HFFc6 (cell line): ENCODE measurements around the gene FOXO6. TPM values are rescaled to one million over a fixed set of nuclear protein-coding genes. Genes with fewer than 3 reads are reported as not detected.

Source experiments
- DNase-seq: peaks from one replicate; pipeline ENCODE4 v3.0.0-alpha.2; 2018
- H3K27ac Mint-ChIP-seq: 2 replicates; pipeline ENCODE4 v1.8.0; 2020; ENCODE audit warnings: mild to moderate bottlenecking, mixed read lengths
- H3K27me3 Mint-ChIP-seq: 2 replicates; pipeline ENCODE4 v1.8.0; 2021; ENCODE audit warnings: mild to moderate bottlenecking, moderate library complexity, mixed read lengths; ENCODE audit not compliant: insufficient read depth
- H3K36me3 Mint-ChIP-seq: 2 replicates; pipeline ENCODE4 v1.8.0; 2021; ENCODE audit warnings: low read depth, mixed read lengths
- H3K4me1 Mint-ChIP-seq: 2 replicates; pipeline ENCODE4 v1.8.0; 2020; ENCODE audit warnings: low read depth, mixed read lengths
- H3K4me3 Mint-ChIP-seq: 2 replicates; pipeline ENCODE4 v1.8.0; 2020; ENCODE audit warnings: mild to moderate bottlenecking, moderate library complexity, mixed read lengths
- H3K9me3 Mint-ChIP-seq: 2 replicates; pipeline ENCODE4 v1.8.0; 2020; ENCODE audit warnings: mild to moderate bottlenecking, mixed read lengths
- CTCF ChIP-seq: fragments of 200-600 bp; sonication (generic); IDR thresholded peaks from 2 replicates; pipeline ENCODE4 v1.5.0; 2021; ENCODE audit warnings: antibody characterized with exemption, mild to moderate bottlenecking
- total RNA-seq, 6 experiments: library from RNA; stranded (reverse); fragmentation: NEBNext Ultra II Directional; extraction: Animal tissue kit (Norgen Biotek cat#: 25700); gene quantifications; 2 replicates in 1 of 6; 3 replicates in 5 of 6; pipeline ENCODE4 v1.2.3, GENCODE V29; 2021

Gene FOXO6
- total RNA-seq, 6 experiments from 2014 or later = 0.07 to 0.08 TPM; not detected in 4

- Mint-ChIP-seq H3K9me3 (no peaks in the 10 kb centered on the region), H3K27me3 (peaks cover 7% of the 10 kb centered on the region), H3K27ac (peak overlapping the region; percentile 82), H3K4me1 (peaks cover 21% of the 10 kb centered on the region), H3K4me3 (no peak overlapping the region), H3K36me3 (no peaks in the 10 kb centered on the region)
- peak; percentile 14; the same call in 1 of the 2 replicates for TF ChIP-seq CTCF
- DNase-seq = peak; percentile 88
Measured at GRCh38 chr1:41418857-41419583, 57.8 kb downstream of the FOXO6 start.

DNA sequence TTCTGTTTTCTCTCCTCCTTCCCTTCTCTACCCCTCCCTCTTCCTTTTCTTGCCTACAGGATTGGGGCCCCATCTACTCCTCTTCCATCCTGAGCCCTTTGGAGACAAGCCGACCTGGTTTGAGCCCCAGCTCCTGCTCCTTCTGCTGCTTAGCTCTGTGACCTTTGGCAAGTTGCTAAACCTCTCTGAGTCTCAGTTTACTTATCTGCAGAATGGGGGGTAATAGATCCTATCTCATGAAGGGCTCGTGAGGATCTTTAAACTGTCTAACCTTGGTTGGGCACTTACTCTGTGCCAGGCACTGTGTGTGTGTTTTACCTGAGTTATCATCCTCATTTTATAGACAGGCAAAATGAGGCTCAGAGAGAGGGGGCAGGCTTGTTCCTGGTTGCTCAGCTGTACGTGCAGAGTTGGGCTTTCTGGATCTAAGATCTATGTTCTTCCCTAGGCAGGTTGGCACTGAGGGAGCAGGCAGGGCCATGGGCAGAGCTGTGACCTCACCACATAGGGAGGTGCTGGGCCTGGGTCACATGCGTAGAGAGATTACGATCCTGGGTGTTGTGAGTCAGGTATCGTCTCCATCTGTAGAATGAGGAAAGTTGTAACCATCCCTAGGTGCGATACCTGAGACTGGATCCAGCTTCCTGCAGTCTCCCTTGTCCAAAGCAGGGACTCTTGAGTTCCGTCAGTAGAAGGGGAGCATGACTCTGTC, 58.5 kb downstream of the FOXO6 start:
- Mint-ChIP-seq H3K4me1 (peaks cover 21% of the 10 kb centered on the region), H3K4me3 (no peak overlapping the region), H3K27ac (peak overlapping the region; percentile 61), H3K27me3 (peaks cover 7% of the 10 kb centered on the region), H3K9me3 (no peaks in the 10 kb centered on the region), H3K36me3 (no peaks in the 10 kb centered on the region)
- no peak for DNase-seq
- no peak for TF ChIP-seq CTCF

DNA sequence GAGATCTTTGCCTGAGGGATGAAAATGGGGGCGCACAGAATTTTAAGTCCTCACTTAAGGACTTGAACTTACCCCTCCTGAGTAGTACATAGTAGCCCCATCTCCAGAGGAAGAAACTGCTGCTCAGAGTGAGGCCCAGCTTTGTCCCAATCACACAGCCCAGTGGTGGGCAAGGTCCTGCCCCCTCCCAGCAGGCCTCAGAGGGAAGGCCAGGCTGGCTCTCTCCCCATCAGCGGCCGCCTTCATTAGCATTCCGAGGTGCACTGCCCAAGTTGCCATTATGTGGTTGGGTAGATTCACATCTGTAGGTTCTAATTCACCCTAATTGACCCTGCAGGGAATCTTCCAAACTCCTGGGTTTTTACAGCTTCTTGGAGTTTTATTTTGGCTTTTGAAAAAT, 59.1 kb downstream of the FOXO6 start:
- H3K4me1 Mint-ChIP-seq = peaks cover 21% of the 10 kb centered on the region
- no peaks in the 10 kb centered on the region for H3K9me3 Mint-ChIP-seq
- H3K27me3 Mint-ChIP-seq = peaks cover 7% of the 10 kb centered on the region
- H3K27ac Mint-ChIP-seq = no peak overlapping the region
- TF ChIP-seq CTCF = no peak
- H3K4me3 Mint-ChIP-seq = no peak overlapping the region
- H3K36me3 Mint-ChIP-seq = no peaks in the 10 kb centered on the region
- DNase-seq = no peak

DNA sequence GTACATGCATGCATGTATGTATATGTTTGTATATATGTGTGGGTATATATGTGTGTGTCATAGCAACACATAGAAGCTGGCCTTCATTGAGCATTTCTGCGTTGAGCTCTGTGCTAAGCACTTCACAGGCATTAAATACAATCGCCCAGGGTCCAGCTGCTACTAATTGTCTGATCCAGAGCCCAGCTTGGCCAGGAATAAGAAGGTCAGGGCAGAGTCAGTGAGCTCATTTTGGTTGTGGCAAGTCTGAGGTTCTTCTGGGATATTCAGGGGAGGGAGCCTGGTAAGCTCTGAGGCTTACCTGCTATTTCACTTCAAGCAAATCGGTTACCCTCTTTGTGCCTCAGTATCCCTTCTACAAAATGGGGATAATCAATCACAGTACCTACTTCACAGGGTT, 59.6 kb downstream of the FOXO6 start:
- H3K27ac Mint-ChIP-seq = no peak overlapping the region
- no peaks in the 10 kb centered on the region for H3K36me3 Mint-ChIP-seq
- peaks cover 21% of the 10 kb centered on the region for H3K4me1 Mint-ChIP-seq
- no peaks in the 10 kb centered on the region for H3K9me3 Mint-ChIP-seq
- no peak for DNase-seq
- peaks cover 7% of the 10 kb centered on the region for H3K27me3 Mint-ChIP-seq
- no peak overlapping the region for H3K4me3 Mint-ChIP-seq
- TF ChIP-seq CTCF = no peak

DNA sequence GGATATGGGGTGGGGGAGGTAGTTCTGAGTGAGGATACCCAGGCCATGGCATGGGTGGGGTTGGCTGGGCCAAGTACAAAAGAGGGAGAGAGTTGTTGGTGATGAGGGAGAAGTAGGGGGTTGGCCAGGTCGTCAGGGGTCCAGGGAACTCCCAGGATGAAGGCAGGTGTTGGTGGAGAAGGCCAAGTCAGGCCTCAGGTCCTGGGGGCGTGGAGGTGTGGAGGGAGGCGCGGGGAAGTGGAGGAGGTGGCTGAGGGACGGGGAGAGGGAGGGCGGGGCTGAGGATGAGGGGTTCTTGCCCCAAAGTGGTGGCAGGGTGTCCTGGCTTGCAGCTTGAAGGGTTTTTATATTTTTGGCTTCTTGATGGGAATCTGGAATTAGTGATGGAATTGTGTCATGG, 61.1 kb downstream of the FOXO6 start:
- Mint-ChIP-seq H3K4me3 (no peak overlapping the region), H3K36me3 (no peaks in the 10 kb centered on the region), H3K27ac (no peak overlapping the region), H3K9me3 (no peaks in the 10 kb centered on the region), H3K4me1 (peaks cover 15% of the 10 kb centered on the region), H3K27me3 (peaks cover 7% of the 10 kb centered on the region)
- TF ChIP-seq CTCF = no peak
- DNase-seq = no peak
